Activated CD8-positive, alpha-beta memory T cell treated with anti-CD3 and anti-CD28 coated beads, Interleukin-2, amount 10 ng/mL, durations not matched to agents 7 days and 5 days (primary cell): ENCODE measurements around the gene GIGYF1. TPM values are rescaled to one million over a fixed set of nuclear protein-coding genes. Genes with fewer than 3 reads are reported as not detected.

Experiments used
- ATAC-seq: fragments of 150-1000 bp; cut with Tn5 transposase; one replicate; pipeline ENCODE4 v1.10.0; 2021; ENCODE audit warnings: moderate library complexity
- CTCF ChIA-PET: fragments of 350-600 bp; sonication (Branson Sonifier 250); formaldehyde crosslinking; loops from one replicate; lab custom pipeline; 2021; ENCODE audit warnings: antibody characterized with exemption; lab: Charles Lee
- DNase-seq: peaks from one replicate; pipeline ENCODE4 v3.0.0-alpha.2; 2020
- H3K27ac Mint-ChIP-seq: one replicate; pipeline ENCODE4 v1.8.0; 2021; ENCODE audit warnings: mild to moderate bottlenecking, mixed read lengths
- H3K27me3 Mint-ChIP-seq: one replicate; pipeline ENCODE4 v1.8.0; 2021; ENCODE audit warnings: mixed read lengths
- H3K36me3 Mint-ChIP-seq: one replicate; pipeline ENCODE4 v1.8.0; 2021; ENCODE audit warnings: mild to moderate bottlenecking, mixed read lengths
- H3K4me1 Mint-ChIP-seq: one replicate; pipeline ENCODE4 v1.8.0; 2021; ENCODE audit warnings: mixed read lengths
- H3K4me3 Mint-ChIP-seq: one replicate; pipeline ENCODE4 v1.8.0; 2021; ENCODE audit warnings: mild to moderate bottlenecking, moderate library complexity, mixed read lengths
- H3K9me3 Mint-ChIP-seq: one replicate; pipeline ENCODE4 v1.8.0; 2022; ENCODE audit warnings: low read depth, mixed read lengths
- total RNA-seq, 2 experiments: library from RNA; stranded (reverse); gene quantifications; one replicate each; pipeline ENCODE4 v1.2.3, GENCODE V29; 2021

GIGYF1 gene
- total RNA-seq, 2 experiments from 2014 or later: 47.1 to 53.4 TPM

GRCh38 chr7:100686201-100686821 is 7.7 kb downstream of the GIGYF1 start:
- Mint-ChIP-seq H3K4me1 (peaks cover 5% of the 10 kb centered on the region), H3K9me3 (no peaks in the 10 kb centered on the region), H3K27ac (no peak overlapping the region), H3K4me3 (no peak overlapping the region), H3K27me3 (no peaks in the 10 kb centered on the region), H3K36me3 (peaks cover 5% of the 10 kb centered on the region)
- ATAC-seq: no peak
- CTCF ChIA-PET: interaction anchor here (1.7 kb wide), 1 partner anchor 9 kb away, joined by 3 read pairs; no protein-coding TSS in a partner anchor
- DNase-seq: no peak

- Mint-ChIP-seq H3K4me1 (peaks cover 5% of the 10 kb centered on the region), H3K9me3 (no peaks in the 10 kb centered on the region), H3K36me3 (peaks cover 5% of the 10 kb centered on the region), H3K27ac (no peak overlapping the region), H3K27me3 (no peaks in the 10 kb centered on the region), H3K4me3 (no peak overlapping the region)
- DNase-seq: no peak
- ATAC-seq: no peak
- CTCF ChIA-PET: interaction anchor here (1.0 to 1.7 kb wide), 2 partner anchors 9 to 20 kb away, joined by 3 read pairs; partner anchors contain the start of gene POP7
These were observed 8.4 kb downstream of the GIGYF1 start for GRCh38 chr7:100685631-100686145.

GRCh38 chr7:100685049-100685605 is 8.9 kb downstream of the GIGYF1 start:
- Mint-ChIP-seq H3K36me3 (peaks cover 6% of the 10 kb centered on the region), H3K27me3 (no peaks in the 10 kb centered on the region), H3K4me3 (no peak overlapping the region), H3K4me1 (peaks cover 6% of the 10 kb centered on the region), H3K27ac (no peak overlapping the region), H3K9me3 (no peaks in the 10 kb centered on the region)
- ATAC-seq (no peak), DNase-seq (no peak)
- CTCF ChIA-PET: interaction anchor here (1.0 to 11.5 kb wide), 3 partner anchors 7 to 21 kb away, joined by 3 to 91 read pairs (median 3); partner anchors contain the start of genes GIGYF1 and POP7

GRCh38 chr7:100684534-100685042 is 9.5 kb downstream of the GIGYF1 start:
- H3K4me1 Mint-ChIP-seq: peaks cover 7% of the 10 kb centered on the region
- peaks cover 7% of the 10 kb centered on the region for H3K36me3 Mint-ChIP-seq
- no peaks in the 10 kb centered on the region for H3K9me3 Mint-ChIP-seq
- no peak overlapping the region for H3K27ac Mint-ChIP-seq
- H3K4me3 Mint-ChIP-seq: no peak overlapping the region
- H3K27me3 Mint-ChIP-seq: no peaks in the 10 kb centered on the region
- no peak for DNase-seq
- no peak for ATAC-seq
- CTCF ChIA-PET: interaction anchor here (1.0 to 11.5 kb wide), 4 partner anchors 7 to 21 kb away, joined by 3 to 91 read pairs (median 5); partner anchors contain the start of genes GIGYF1 and POP7

DNA sequence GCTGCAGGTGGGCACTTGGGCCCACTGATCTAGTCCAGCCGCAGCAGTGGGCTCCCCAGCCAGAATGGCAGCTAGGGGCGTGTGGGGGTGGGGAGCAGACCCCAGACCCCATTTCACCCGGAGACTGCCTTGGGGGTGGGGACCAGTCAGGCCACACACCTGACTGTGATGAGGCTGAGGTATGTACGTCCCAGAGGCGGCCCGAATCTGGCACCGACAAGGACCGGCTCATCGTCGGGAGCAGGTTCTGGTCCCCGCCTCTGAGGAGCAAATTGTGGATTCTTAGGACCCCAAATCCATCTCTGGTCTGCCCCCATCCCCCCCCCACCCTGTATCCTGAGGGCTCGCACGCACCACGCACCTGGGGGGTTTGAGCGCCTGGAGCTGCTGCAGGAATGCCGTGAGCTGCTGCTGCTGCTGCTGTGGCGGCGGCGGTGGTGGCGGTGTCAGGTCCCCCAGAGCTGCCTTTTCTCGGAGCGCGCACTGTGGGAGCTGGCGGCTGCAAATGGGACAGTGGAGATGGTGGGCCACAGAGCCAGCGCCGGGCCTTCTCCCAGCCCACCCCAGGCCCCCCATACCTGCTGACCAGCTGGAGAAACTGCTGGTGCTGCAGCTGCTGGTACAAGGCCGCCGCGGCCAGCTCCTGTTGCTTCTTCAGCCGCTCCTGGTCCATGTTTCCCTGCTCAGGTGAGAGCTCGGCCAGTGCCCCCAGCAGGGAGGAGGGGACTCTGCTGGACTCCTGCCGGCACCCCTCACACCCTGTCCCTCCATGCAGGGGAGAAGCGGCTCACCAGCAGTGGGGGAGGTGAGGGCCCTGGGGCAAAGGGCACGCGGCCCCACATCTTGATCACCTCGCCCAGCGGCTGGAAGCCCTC is 10.2 kb downstream of the GIGYF1 start:
- Mint-ChIP-seq H3K4me1 (peaks cover 7% of the 10 kb centered on the region), H3K4me3 (no peak overlapping the region), H3K36me3 (peaks cover 12% of the 10 kb centered on the region), H3K27ac (no peak overlapping the region), H3K27me3 (no peaks in the 10 kb centered on the region), H3K9me3 (no peaks in the 10 kb centered on the region)
- ATAC-seq: no peak
- DNase-seq: no peak
- CTCF ChIA-PET: interaction anchor here (1.1 to 11.5 kb wide), 3 partner anchors 8 to 115 kb away, joined by 3 to 91 read pairs (median 7); partner anchors contain the start of gene GIGYF1

DNA sequence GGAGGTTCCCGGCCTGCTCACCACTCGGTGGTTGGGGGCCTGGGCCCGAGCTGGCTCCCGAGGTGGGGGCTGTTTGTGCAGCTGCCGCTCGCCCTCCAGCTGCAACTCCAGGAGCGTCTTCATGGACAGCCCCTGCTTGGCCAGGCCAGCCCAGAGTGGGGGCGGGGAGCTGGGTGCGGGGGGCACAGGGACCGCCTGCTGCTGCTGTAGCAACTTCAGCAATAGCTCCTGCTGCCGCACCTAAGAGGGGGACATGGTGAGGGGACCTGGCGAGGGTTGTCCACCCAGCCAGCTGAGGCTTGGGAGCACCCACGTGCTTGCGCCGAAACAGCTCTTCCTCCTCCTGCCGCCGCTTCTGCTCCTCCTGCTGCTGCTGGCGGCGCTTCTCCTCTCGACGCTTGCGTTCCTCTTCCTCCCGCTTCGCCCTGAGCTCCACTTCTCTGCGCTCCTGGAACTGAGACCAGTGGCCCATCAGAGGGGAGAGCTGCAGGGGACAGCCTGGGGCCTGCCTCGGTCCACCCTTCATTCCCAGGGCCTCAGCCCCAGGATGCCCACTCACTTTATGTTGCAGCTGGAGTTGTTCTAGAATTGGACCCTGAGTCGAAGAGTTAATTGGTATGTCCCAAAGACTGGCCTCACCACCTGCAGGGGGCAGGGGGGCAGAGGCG is 10.9 kb downstream of the GIGYF1 start:
- no peaks in the 10 kb centered on the region for H3K9me3 Mint-ChIP-seq
- H3K27me3 Mint-ChIP-seq: no peaks in the 10 kb centered on the region
- H3K27ac Mint-ChIP-seq: no peak overlapping the region
- H3K4me3 Mint-ChIP-seq: no peak overlapping the region
- peaks cover 5% of the 10 kb centered on the region for H3K4me1 Mint-ChIP-seq
- CTCF ChIA-PET: interaction anchor here (1.1 to 11.5 kb wide), 3 partner anchors 9 to 114 kb away, joined by 3 to 91 read pairs (median 7); partner anchors contain the start of gene GIGYF1
- no peak for DNase-seq
- no peak for ATAC-seq
- H3K36me3 Mint-ChIP-seq: peaks cover 17% of the 10 kb centered on the region

GRCh38 chr7:100682228-100682741 is 11.8 kb downstream of the GIGYF1 start:
- Mint-ChIP-seq H3K27me3 (no peaks in the 10 kb centered on the region), H3K4me1 (peaks cover 7% of the 10 kb centered on the region), H3K9me3 (no peaks in the 10 kb centered on the region), H3K4me3 (no peak overlapping the region), H3K27ac (no peak overlapping the region), H3K36me3 (peaks cover 23% of the 10 kb centered on the region)
- CTCF ChIA-PET: interaction anchor here (1.1 to 11.5 kb wide), 4 partner anchors 10 to 113 kb away, joined by 3 to 91 read pairs (median 11); partner anchors contain the start of genes GIGYF1 and POP7
- DNase-seq: no peak
- ATAC-seq: no peak

DNA sequence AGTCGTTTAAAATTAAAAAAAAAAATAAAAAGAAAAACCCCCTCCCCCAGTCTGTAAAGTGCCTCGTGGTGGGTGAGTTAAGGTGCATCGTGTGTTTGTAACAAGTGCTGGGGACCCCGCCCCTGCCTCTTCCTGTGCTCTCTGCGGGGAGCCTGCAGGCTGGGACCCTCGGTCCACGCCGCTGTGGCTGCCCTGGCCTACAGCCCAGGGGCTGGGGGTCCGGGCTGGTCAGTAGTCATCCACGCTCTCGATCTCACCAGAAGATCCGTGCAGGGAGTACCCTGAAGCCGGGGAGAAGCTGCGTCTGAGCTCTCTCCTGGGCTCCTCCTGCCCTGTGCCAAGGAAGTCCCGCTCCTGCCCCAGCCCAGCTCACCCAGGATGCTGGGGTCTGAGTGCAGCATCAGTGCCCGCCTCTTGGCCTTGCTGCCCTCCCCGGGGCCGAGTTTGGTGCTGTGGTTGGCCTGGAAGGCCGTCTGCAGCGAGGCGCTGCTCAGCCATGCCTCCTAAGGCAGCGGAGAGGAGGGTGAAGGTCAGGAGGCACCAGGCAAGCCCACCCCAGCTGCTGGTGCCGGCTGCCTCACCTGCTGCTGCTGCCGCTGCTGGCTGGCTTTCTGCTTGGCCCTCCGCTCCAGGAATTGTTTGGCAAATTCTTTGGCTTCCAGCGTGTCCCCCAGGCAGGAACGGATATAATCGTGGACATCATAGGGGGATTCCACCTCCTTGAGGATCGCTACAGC is 12.4 kb downstream of the GIGYF1 start:
- Mint-ChIP-seq H3K4me1 (peaks cover 12% of the 10 kb centered on the region), H3K27ac (no peak overlapping the region), H3K9me3 (no peaks in the 10 kb centered on the region), H3K36me3 (peaks cover 24% of the 10 kb centered on the region), H3K4me3 (no peak overlapping the region), H3K27me3 (no peaks in the 10 kb centered on the region)
- DNase-seq: no peak
- CTCF ChIA-PET: interaction anchor here (1.5 to 11.5 kb wide), 3 partner anchors 11 to 117 kb away, joined by 3 to 91 read pairs (median 15); partner anchors contain the start of genes GIGYF1 and POP7
- no peak for ATAC-seq

GRCh38 chr7:100680576-100681271 is 13.3 kb downstream of the GIGYF1 start:
- H3K27ac Mint-ChIP-seq: peak overlapping the region; percentile 57

DNA sequence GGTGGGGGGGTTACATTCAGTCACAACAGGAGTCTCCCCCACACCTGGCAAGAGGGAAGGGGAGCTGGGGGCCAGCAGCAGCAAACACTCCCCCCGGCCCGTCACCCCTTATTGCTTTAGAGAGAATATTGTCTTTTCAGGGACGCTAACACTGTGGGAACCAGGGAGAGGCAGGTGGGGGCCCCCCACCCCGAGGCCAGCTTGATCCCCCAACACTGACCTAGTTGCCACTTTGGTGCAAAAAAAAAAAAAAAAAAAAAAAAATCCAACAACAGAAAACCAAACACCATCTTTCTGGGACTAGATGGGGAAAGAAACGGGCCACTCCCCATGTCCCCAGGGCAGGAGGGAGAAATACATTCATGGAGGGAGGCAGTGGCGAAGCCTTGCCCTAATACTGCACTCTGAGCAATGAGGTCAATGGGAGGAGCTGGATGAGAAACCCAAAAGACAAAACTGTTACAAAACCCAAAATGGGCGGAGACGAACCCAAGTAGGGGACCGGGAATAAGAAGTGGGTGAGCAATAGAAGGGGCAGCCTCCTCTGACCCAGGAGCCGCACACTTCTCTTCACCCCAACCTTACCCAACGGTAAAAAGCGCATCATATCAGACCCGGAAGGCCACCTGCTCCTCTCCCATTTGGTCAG is 14.0 kb downstream of the GIGYF1 start:
- no peaks in the 10 kb centered on the region for H3K9me3 Mint-ChIP-seq
- no peak for DNase-seq
- no peak overlapping the region for H3K4me3 Mint-ChIP-seq
- peak overlapping the region; percentile 59 for H3K27ac Mint-ChIP-seq
- H3K4me1 Mint-ChIP-seq: peaks cover 15% of the 10 kb centered on the region
- peaks cover 24% of the 10 kb centered on the region for H3K36me3 Mint-ChIP-seq
- no peak for ATAC-seq
- no peaks in the 10 kb centered on the region for H3K27me3 Mint-ChIP-seq
- CTCF ChIA-PET: interaction anchor here (1.1 to 11.5 kb wide), 5 partner anchors 12 to 116 kb away, joined by 3 to 91 read pairs (median 4); partner anchors contain the start of genes GIGYF1 and POP7

More at GRCh38 chr7:100680576-100681271, 13.3 kb downstream of the GIGYF1 start:
- peaks cover 26% of the 10 kb centered on the region for H3K36me3 Mint-ChIP-seq
- DNase-seq (peak; percentile 40), ATAC-seq (no peak)
- H3K4me3 Mint-ChIP-seq: no peak overlapping the region
- peaks cover 15% of the 10 kb centered on the region for H3K4me1 Mint-ChIP-seq
- no peaks in the 10 kb centered on the region for H3K27me3 Mint-ChIP-seq
- CTCF ChIA-PET: interaction anchor here (1.2 to 11.5 kb wide), 4 partner anchors 12 to 116 kb away, joined by 3 to 91 read pairs (median 10); partner anchors contain the start of genes GIGYF1 and POP7
- H3K9me3 Mint-ChIP-seq: no peaks in the 10 kb centered on the region
